ENCODE measurements around the gene DENR.

DNA sequence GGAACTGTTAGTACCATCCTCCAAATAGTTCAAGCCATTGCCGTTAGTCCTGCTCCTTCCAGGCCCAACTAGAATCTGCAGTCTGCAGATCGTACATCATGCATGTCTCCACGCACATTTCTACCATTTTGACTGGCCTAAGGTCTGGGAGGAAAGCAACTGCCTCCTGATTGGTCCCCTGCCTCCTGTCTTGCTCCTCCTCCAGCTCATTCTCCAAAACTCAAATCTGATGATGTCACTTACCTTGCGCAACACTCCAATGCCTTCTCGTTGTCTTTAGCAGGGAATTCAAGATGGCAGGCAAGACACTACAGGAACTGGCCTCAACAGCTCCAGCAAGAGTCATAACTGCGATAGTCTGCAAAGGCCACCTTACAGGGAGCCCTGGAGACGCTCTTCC is 12.3 kb upstream of the DENR start:
- TF ChIP-seq, protein P1, sequence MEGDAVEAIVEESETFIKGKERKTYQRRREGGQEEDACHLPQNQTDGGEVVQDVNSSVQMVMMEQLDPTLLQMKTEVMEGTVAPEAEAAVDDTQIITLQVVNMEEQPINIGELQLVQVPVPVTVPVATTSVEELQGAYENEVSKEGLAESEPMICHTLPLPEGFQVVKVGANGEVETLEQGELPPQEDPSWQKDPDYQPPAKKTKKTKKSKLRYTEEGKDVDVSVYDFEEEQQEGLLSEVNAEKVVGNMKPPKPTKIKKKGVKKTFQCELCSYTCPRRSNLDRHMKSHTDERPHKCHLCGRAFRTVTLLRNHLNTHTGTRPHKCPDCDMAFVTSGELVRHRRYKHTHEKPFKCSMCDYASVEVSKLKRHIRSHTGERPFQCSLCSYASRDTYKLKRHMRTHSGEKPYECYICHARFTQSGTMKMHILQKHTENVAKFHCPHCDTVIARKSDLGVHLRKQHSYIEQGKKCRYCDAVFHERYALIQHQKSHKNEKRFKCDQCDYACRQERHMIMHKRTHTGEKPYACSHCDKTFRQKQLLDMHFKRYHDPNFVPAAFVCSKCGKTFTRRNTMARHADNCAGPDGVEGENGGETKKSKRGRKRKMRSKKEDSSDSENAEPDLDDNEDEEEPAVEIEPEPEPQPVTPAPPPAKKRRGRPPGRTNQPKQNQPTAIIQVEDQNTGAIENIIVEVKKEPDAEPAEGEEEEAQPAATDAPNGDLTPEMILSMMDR (IDR thresholded peaks at IDR 0.05) = no peak
- TF ChIP-seq POLR2A (IDR thresholded peaks at IDR 0.05) (no peak), POLR2AphosphoS5 (IDR thresholded peaks at IDR 0.05; ENCODE audit: insufficient read depth in 1 of 2, low read depth in 1 of 2) (no peak)

All from vagina (tissue), 2 donors.